Measurements from ENCODE around the gene CHD6. TPM values are rescaled to one million over a fixed set of nuclear protein-coding genes. Genes with fewer than 3 reads are reported as not detected.

The CHD6 gene
- total RNA-seq, 1 experiment from 2014 or later: 98.5 TPM

GRCh38 chr20:41393705-41394066 is 224.5 kb downstream of the CHD6 start:
- H3K27me3 Mint-ChIP-seq (ENCODE audit: unreplicated experiment): no peaks in the 10 kb centered on the region
- H3K9me3 Mint-ChIP-seq (ENCODE audit: low read depth, unreplicated experiment): no peaks in the 10 kb centered on the region
- H3K27ac Mint-ChIP-seq (ENCODE audit: unreplicated experiment): no peak overlapping the region
- no peak for DNase-seq
- H3K4me1 Mint-ChIP-seq (ENCODE audit: low read depth, unreplicated experiment): no peaks in the 10 kb centered on the region
- H3K36me3 Mint-ChIP-seq (ENCODE audit: insufficient read depth, unreplicated experiment): no peaks in the 10 kb centered on the region
- TF ChIP-seq CTCF (IDR thresholded peaks at IDR 0.05; ENCODE audit: unreplicated experiment): no peak
- intact Hi-C loops (cut with micrococcal nuclease; ENCODE audit: unreplicated experiment): no loop called here
- CTCF ChIA-PET: no interaction called here
- no peak overlapping the region for H3K4me3 Mint-ChIP-seq (ENCODE audit: low read depth, unreplicated experiment)
- no TSS peak for BruUV-seq (replicated peaks)

GRCh38 chr20:41392871-41393704 is 225.1 kb downstream of the CHD6 start:
- intact Hi-C loops (cut with micrococcal nuclease; ENCODE audit: unreplicated experiment): no loop called here
- no peak for DNase-seq

GRCh38 chr20:41392295-41392694 is 225.9 kb downstream of the CHD6 start:
- no TSS peak for BruUV-seq (replicated peaks)
- Mint-ChIP-seq H3K27ac (ENCODE audit: unreplicated experiment) (no peak overlapping the region), H3K9me3 (ENCODE audit: low read depth, unreplicated experiment) (no peaks in the 10 kb centered on the region), H3K27me3 (ENCODE audit: unreplicated experiment) (peaks cover 3% of the 10 kb centered on the region), H3K36me3 (ENCODE audit: insufficient read depth, unreplicated experiment) (no peaks in the 10 kb centered on the region), H3K4me1 (ENCODE audit: low read depth, unreplicated experiment) (no peaks in the 10 kb centered on the region), H3K4me3 (ENCODE audit: low read depth, unreplicated experiment) (no peak overlapping the region)
- DNase-seq: no peak
- CTCF ChIA-PET: no interaction called here
- no peak for TF ChIP-seq CTCF (IDR thresholded peaks at IDR 0.05; ENCODE audit: unreplicated experiment)
- intact Hi-C loops (cut with micrococcal nuclease; ENCODE audit: unreplicated experiment): no loop called here

More at GRCh38 chr20:41392871-41393704, 225.1 kb downstream of the CHD6 start:
- Mint-ChIP-seq H3K36me3 (ENCODE audit: insufficient read depth, unreplicated experiment) (no peaks in the 10 kb centered on the region), H3K27me3 (ENCODE audit: unreplicated experiment) (no peaks in the 10 kb centered on the region), H3K4me1 (ENCODE audit: low read depth, unreplicated experiment) (no peaks in the 10 kb centered on the region), H3K27ac (ENCODE audit: unreplicated experiment) (no peak overlapping the region), H3K9me3 (ENCODE audit: low read depth, unreplicated experiment) (no peaks in the 10 kb centered on the region), H3K4me3 (ENCODE audit: low read depth, unreplicated experiment) (no peak overlapping the region)
- no TSS peak for BruUV-seq (replicated peaks)
- CTCF ChIA-PET: interaction anchor here (0.7 kb wide), 1 partner anchor 43 kb away, joined by 4 read pairs; no protein-coding TSS in a partner anchor
- no peak for TF ChIP-seq CTCF (IDR thresholded peaks at IDR 0.05; ENCODE audit: unreplicated experiment)

GRCh38 chr20:41391587-41392001 is 226.6 kb downstream of the CHD6 start:
- no peaks in the 10 kb centered on the region for H3K9me3 Mint-ChIP-seq (ENCODE audit: low read depth, unreplicated experiment)
- no peaks in the 10 kb centered on the region for H3K4me1 Mint-ChIP-seq (ENCODE audit: low read depth, unreplicated experiment)
- TF ChIP-seq CTCF (IDR thresholded peaks at IDR 0.05; ENCODE audit: unreplicated experiment): no peak
- intact Hi-C loops (cut with micrococcal nuclease; ENCODE audit: unreplicated experiment): no loop called here
- no peak overlapping the region for H3K4me3 Mint-ChIP-seq (ENCODE audit: low read depth, unreplicated experiment)
- H3K27me3 Mint-ChIP-seq (ENCODE audit: unreplicated experiment): peaks cover 10% of the 10 kb centered on the region
- no peaks in the 10 kb centered on the region for H3K36me3 Mint-ChIP-seq (ENCODE audit: insufficient read depth, unreplicated experiment)
- no peak for DNase-seq
- no TSS peak for BruUV-seq (replicated peaks)
- H3K27ac Mint-ChIP-seq (ENCODE audit: unreplicated experiment): no peak overlapping the region
- CTCF ChIA-PET: no interaction called here

All from Calu3 (cell line).